Measurements from ENCODE around the gene FBRS. TPM values are rescaled to one million over a fixed set of nuclear protein-coding genes. Genes with fewer than 3 reads are reported as not detected.

FBRS gene
- total RNA-seq, 4 donors from 2014 or later: 19.9 to 52.1 (median 32.8) TPM

DNA sequence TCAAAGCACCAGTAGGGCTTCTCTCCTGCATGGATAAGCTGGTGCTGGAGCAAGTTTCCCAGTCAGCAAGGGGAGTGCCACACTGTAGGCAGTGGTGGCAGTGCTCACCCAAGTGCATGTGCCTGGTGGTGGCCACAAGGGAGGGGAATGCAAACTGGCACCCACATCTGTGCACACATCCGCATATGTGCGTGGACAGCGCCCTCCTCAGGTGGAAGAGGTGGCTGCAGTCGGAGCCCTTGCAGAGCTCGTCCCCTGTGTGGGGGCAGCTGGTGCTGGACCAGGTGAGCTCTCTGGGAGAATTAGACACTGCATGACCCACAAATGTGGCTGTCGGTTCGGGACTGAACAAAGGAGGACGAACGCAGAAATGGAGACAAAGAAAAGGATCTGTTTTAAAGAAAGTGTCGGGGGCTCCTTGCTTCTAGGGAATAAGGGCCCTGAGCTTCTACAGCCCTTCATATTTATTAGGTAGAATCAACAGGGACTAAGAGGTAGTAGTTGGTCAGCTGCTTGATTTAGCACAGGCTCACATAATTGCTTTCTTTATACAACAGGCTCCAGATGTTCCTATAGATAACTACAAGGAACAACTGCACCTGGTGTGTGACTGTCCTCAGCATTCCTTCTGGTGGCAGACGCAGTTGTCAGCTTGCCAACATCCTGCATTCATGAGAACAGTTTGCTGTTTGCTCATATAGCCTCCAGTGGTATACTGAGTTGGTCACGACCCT lies 42.7 kb upstream of the FBRS start:
- 36 to 53% methylated on average over 4 to 12 of the region's 12 CpGs for WGBS, 2 donors (ENCODE audit: low coverage in 1 of 2)
- no peak for ATAC-seq
- TF ChIP-seq, protein P1, sequence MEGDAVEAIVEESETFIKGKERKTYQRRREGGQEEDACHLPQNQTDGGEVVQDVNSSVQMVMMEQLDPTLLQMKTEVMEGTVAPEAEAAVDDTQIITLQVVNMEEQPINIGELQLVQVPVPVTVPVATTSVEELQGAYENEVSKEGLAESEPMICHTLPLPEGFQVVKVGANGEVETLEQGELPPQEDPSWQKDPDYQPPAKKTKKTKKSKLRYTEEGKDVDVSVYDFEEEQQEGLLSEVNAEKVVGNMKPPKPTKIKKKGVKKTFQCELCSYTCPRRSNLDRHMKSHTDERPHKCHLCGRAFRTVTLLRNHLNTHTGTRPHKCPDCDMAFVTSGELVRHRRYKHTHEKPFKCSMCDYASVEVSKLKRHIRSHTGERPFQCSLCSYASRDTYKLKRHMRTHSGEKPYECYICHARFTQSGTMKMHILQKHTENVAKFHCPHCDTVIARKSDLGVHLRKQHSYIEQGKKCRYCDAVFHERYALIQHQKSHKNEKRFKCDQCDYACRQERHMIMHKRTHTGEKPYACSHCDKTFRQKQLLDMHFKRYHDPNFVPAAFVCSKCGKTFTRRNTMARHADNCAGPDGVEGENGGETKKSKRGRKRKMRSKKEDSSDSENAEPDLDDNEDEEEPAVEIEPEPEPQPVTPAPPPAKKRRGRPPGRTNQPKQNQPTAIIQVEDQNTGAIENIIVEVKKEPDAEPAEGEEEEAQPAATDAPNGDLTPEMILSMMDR (IDR thresholded peaks at IDR 0.05): peak in 2 of 4 experiments; percentile 14 to 34
- no peak for TF ChIP-seq POLR2AphosphoS5 (IDR thresholded peaks at IDR 0.05)
- no peaks in the 10 kb centered on the region for H3K9me3 ChIP-seq
- peaks cover 0 to 7% (median 0%) of the 10 kb centered on the region in 3 donors for H3K4me1 ChIP-seq
- H3K4me3 ChIP-seq: no peak overlapping the region
- no peak overlapping the region for H3K27ac ChIP-seq
- H3K36me3 ChIP-seq: no peaks in the 10 kb centered on the region
- H3K27me3 ChIP-seq: peaks cover 22% of the 10 kb centered on the region

DNA sequence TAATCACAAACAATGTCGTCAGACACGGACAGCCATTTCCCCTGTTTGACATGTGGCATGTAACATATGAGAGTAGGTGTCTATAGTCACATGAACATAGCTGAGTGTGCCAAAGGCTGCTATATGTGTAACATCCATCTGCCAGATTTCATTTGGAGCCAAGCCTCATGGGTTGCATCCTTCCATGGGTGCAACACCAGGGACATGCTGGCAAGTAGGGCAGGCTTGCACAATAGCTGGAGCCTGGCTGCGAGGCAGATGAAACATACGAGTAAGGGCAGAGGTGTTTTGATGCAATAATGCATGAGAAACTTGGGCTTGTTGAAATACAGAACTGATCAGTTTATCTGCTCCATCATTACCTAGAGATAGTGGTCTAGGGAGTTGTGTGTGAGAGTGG lies 39.0 kb upstream of the FBRS start:
- Histone ChIP-seq H3K27me3 (peaks cover 29% of the 10 kb centered on the region), H3K9me3 (no peaks in the 10 kb centered on the region), H3K4me1 (no peaks in the 10 kb centered on the region), H3K36me3 (no peaks in the 10 kb centered on the region), H3K4me3 (no peak overlapping the region), H3K27ac (no peak overlapping the region)
- ATAC-seq: no peak
- TF ChIP-seq, protein P1 (IDR thresholded peaks at IDR 0.05): no peak
- no peak for TF ChIP-seq POLR2A (IDR thresholded peaks at IDR 0.05)
- TF ChIP-seq EP300 (IDR thresholded peaks at IDR 0.05): no peak
- no peak for TF ChIP-seq POLR2AphosphoS5 (IDR thresholded peaks at IDR 0.05)
- WGBS, 2 donors (ENCODE audit: low coverage in 1 of 2): 79 to 89% methylated on average over 4 of the region's 4 CpGs

GRCh38 chr16:30619638-30620037 lies 38.6 kb upstream of the FBRS start:
- no peaks in the 10 kb centered on the region for H3K36me3 ChIP-seq
- TF ChIP-seq EP300 (IDR thresholded peaks at IDR 0.05) (no peak), POLR2AphosphoS5 (IDR thresholded peaks at IDR 0.05) (no peak), POLR2A (IDR thresholded peaks at IDR 0.05) (no peak)
- TF ChIP-seq, protein P1 (IDR thresholded peaks at IDR 0.05): no peak
- no peak for ATAC-seq
- no peak overlapping the region for H3K4me3 ChIP-seq
- H3K27me3 ChIP-seq: peaks cover 32% of the 10 kb centered on the region
- H3K9me3 ChIP-seq: no peaks in the 10 kb centered on the region
- WGBS, 2 donors (ENCODE audit: low coverage in 1 of 2): 83% methylated on average over 4 to 5 of the region's 5 CpGs
- no peaks in the 10 kb centered on the region for H3K4me1 ChIP-seq
- H3K27ac ChIP-seq: no peak overlapping the region

- H3K36me3 ChIP-seq: no peaks in the 10 kb centered on the region
- H3K4me3 ChIP-seq: no peak overlapping the region
- WGBS, 2 donors (ENCODE audit: low coverage in 1 of 2): 61 to 72% methylated on average over 3 of the region's 3 CpGs
- no peaks in the 10 kb centered on the region for H3K9me3 ChIP-seq
- H3K4me1 ChIP-seq: no peaks in the 10 kb centered on the region
- peaks cover 27% of the 10 kb centered on the region for H3K27me3 ChIP-seq
- no peak for ATAC-seq
- TF ChIP-seq EP300 (IDR thresholded peaks at IDR 0.05) (no peak), POLR2A (IDR thresholded peaks at IDR 0.05) (no peak), POLR2AphosphoS5 (IDR thresholded peaks at IDR 0.05) (no peak)
- TF ChIP-seq, protein P1 (IDR thresholded peaks at IDR 0.05): no peak
- H3K27ac ChIP-seq: no peak overlapping the region
These were observed 38.1 kb upstream of the FBRS start for GRCh38 chr16:30620169-30620568.

- 63 to 81% methylated on average over 2 to 3 of the region's 5 CpGs for WGBS, 2 donors (ENCODE audit: low coverage in 1 of 2)
- Histone ChIP-seq H3K36me3 (no peaks in the 10 kb centered on the region), H3K4me3 (no peak overlapping the region), H3K4me1 (no peaks in the 10 kb centered on the region), H3K27me3 (peaks cover 19% of the 10 kb centered on the region), H3K9me3 (no peaks in the 10 kb centered on the region), H3K27ac (no peak overlapping the region)
- no peak for ATAC-seq
- no peak for TF ChIP-seq POLR2A (IDR thresholded peaks at IDR 0.05)
- TF ChIP-seq POLR2AphosphoS5 (IDR thresholded peaks at IDR 0.05): no peak
- TF ChIP-seq EP300 (IDR thresholded peaks at IDR 0.05): no peak
- TF ChIP-seq, protein P1 (IDR thresholded peaks at IDR 0.05): no peak
These were observed 36.5 kb upstream of the FBRS start for GRCh38 chr16:30621765-30622164.

Measured in gastroesophageal sphincter (tissue), 4 donors.